A673 (cell line): ENCODE measurements around the gene ZBTB20.

Experiments used
- CTCF ChIP-seq: fragments of 300-800, 200-600 bp; sonication (generic); conservative IDR thresholded peaks from 2 replicates; pipeline ENCODE4 v1.5.1; 2017; ENCODE audit warnings: low read depth, mild to moderate bottlenecking, antibody characterized with exemption, low read length, moderate library complexity, mixed read lengths
- EZH2 ChIP-seq: fragments of 200-600 bp; sonication (generic); IDR thresholded peaks from 2 replicates; pipeline ENCODE4 v1.6.1; 2017; ENCODE audit warnings: borderline replicate concordance, low read depth, mild to moderate bottlenecking, mixed read lengths, antibody characterized with exemption, low read length; ENCODE audit not compliant: poor library complexity, severe bottlenecking

GRCh38 chr3:114519415-114519814 lies 627.7 kb downstream of the ZBTB20 start:
- TF ChIP-seq CTCF = no peak
- TF ChIP-seq EZH2 = no peak
